NCI-H2196 (cell line): ENCODE measurements around the gene LTBP4.

Experiments used
- DNase-seq: peaks from one replicate; lab custom pipeline; 2025; ENCODE audit not compliant: unreplicated experiment; lab: John Stamatoyannopoulos, UW

The LTBP4 gene

GRCh38 chr19:40658031-40658430 is 56.9 kb downstream of the LTBP4 start:
- no peak for DNase-seq

- DNase-seq = no peak
Measured at GRCh38 chr19:40659116-40659515, 57.9 kb downstream of the LTBP4 start.

- no peak for DNase-seq
Measured at GRCh38 chr19:40659566-40659965, 58.4 kb downstream of the LTBP4 start.

- DNase-seq = no peak
Measured at GRCh38 chr19:40661616-40662015, 60.4 kb downstream of the LTBP4 start.

GRCh38 chr19:40662925-40663694 is 61.9 kb downstream of the LTBP4 start:
- DNase-seq = peak; percentile 91

GRCh38 chr19:40663695-40664692 is 62.8 kb downstream of the LTBP4 start:
- DNase-seq = no peak

GRCh38 chr19:40666803-40667438 is 65.8 kb downstream of the LTBP4 start:
- no peak for DNase-seq

GRCh38 chr19:40667602-40668001 is 66.4 kb downstream of the LTBP4 start:
- no peak for DNase-seq

- DNase-seq = no peak
Measured at GRCh38 chr19:40668991-40669614, 67.9 kb downstream of the LTBP4 start.

- no peak for DNase-seq
Measured at GRCh38 chr19:40671404-40671803, 70.2 kb downstream of the LTBP4 start.

- no peak for DNase-seq
Measured at GRCh38 chr19:40672038-40672437, 70.9 kb downstream of the LTBP4 start.

GRCh38 chr19:40672573-40673299 is 71.6 kb downstream of the LTBP4 start:
- DNase-seq = no peak

- DNase-seq = no peak
Measured at GRCh38 chr19:40673397-40673796, 72.2 kb downstream of the LTBP4 start.

- DNase-seq = peak; percentile 53
Measured at GRCh38 chr19:40674291-40674690, 73.1 kb downstream of the LTBP4 start.

- no peak for DNase-seq
Measured at GRCh38 chr19:40677156-40677555, 76.0 kb downstream of the LTBP4 start.
